Transverse colon (tissue), 4 donors: ENCODE results near the gene RAB30. TPM values are rescaled to one million over a fixed set of nuclear protein-coding genes. Genes with fewer than 3 reads are reported as not detected.
A peak's percentile ranks its signal among the peaks of the same experiment; 100 is the strongest.

Experiments used
- DNase-seq: peaks from one replicate; pipeline ENCODE4 v3.0.0-alpha.2; 2019
- H3K27ac ChIP-seq, 4 donors: fragments of 200-600 bp; sonication (generic); 2 replicates each; pipeline ENCODE4 v1.5.1; 2016 to 2018; ENCODE audit warnings: inconsistent platforms in 4 of 4
- H3K27me3 ChIP-seq: fragments of 200-600 bp; sonication (generic); 2 replicates; pipeline ENCODE4 v1.5.1; 2017; ENCODE audit warnings: inconsistent platforms
- H3K36me3 ChIP-seq, 4 donors: fragments of 200-600 bp; sonication (generic); 2 replicates each; pipeline ENCODE4 v1.5.1; 2017 to 2019; ENCODE audit warnings: inconsistent platforms in 4 of 4
- H3K4me1 ChIP-seq, 4 donors: fragments of 200-600 bp; sonication (generic); 2 replicates each; pipeline ENCODE4 v1.5.1; 2017 to 2020; ENCODE audit warnings: inconsistent platforms in 4 of 4
- H3K4me3 ChIP-seq, 4 donors: fragments of 200-600 bp; sonication (generic); 1 replicate in 1 of 4; 2 replicates in 3 of 4; pipeline versions ENCODE4 v1.5.1 to v1.6.1; 2017 to 2019; ENCODE audit warnings: inconsistent platforms in 4 of 4
- H3K9me3 ChIP-seq, 2 donors: fragments of 200-600 bp; sonication (generic); 2 replicates each; pipeline ENCODE4 v1.5.1; 2017 to 2019; ENCODE audit warnings: inconsistent platforms in 2 of 2
- CTCF ChIP-seq, 5 experiments: fragments of 200-600 bp in 3 of 5; fragments of 450-650 bp in 2 of 5; sonication (generic) in 3 of 5; IDR thresholded peaks; 1 replicate in 2 of 5; 2 replicates in 3 of 5; pipeline ENCODE4 v1.5.1; 2016 to 2017; ENCODE audit warnings: antibody characterized with exemption in 5 of 5, inconsistent platforms in 3 of 5, mild to moderate bottlenecking in 2 of 5, moderate library complexity in 1 of 5
- EP300 ChIP-seq: sonication (generic); formaldehyde crosslinking; IDR thresholded peaks from one replicate; pipeline ENCODE4 v1.6.1; 2017; ENCODE audit warnings: antibody characterized with exemption, low read depth
- POLR2A ChIP-seq: fragments of 450-650 bp; IDR thresholded peaks from one replicate; pipeline ENCODE4 v1.6.1; 2016; ENCODE audit warnings: antibody characterized with exemption, mild to moderate bottlenecking, moderate library complexity
- POLR2AphosphoS5 ChIP-seq, 3 donors: sonication (generic); formaldehyde crosslinking; IDR thresholded peaks; one replicate each; pipeline ENCODE4 v1.6.1; 2016; ENCODE audit warnings: antibody characterized with exemption in 3 of 3
- WGBS, 2 donors: methylation state at CpG; one replicate each; pipeline ENCODE4 v1.1.5; 2018; ENCODE audit warnings: low coverage in 1 of 2; 5-methylcytosine and 5-hydroxymethylcytosine counted together
- in situ Hi-C, 4 donors: fragments of 200-750 bp; cut with MboI; loops; one replicate each; pipeline versions ENCODE4 v1.15.0 to v1.15.1; 2017; ENCODE audit warnings: low sequenced_read_pairs in 3 of 4, low pct_ligation_motif_present in 1 of 4, low pct_unique_long_range_greater_than_20kb in 1 of 4
- intact Hi-C: fragments of 100-400 bp; cut with DNase I; formaldehyde crosslinking; loops from one replicate; pipeline ENCODE4 v1.15.1; 2023; ENCODE audit warnings: low total_unique reads
- total RNA-seq, 4 donors: library from RNA; depleted of rRNA; stranded (reverse); fragments of >200 nt; gene quantifications; one replicate each; pipeline ENCODE4 v1.1.0, GENCODE V29; 2016

The RAB30 gene
- total RNA-seq, 4 donors from 2014 or later, result 2.2 to 29.9 (median 14.5) TPM

- 98 to 100% methylated on average over 1 to 3 of the region's 3 CpGs for WGBS, 2 donors
- H3K9me3 ChIP-seq, result no peaks in the 10 kb centered on the region
- intact Hi-C loops (no loop called here), in situ Hi-C loops (no loop called here)
- no peaks in the 10 kb centered on the region for H3K27me3 ChIP-seq
- peaks cover 4 to 29% (median 5%) of the 10 kb centered on the region in 4 donors for H3K4me1 ChIP-seq
- H3K36me3 ChIP-seq, result no peaks in the 10 kb centered on the region
- DNase-seq, result no peak
- TF ChIP-seq CTCF (IDR thresholded peaks at IDR 0.05), result no peak
- no peak for TF ChIP-seq POLR2A
- TF ChIP-seq EP300, result no peak
- no peak for TF ChIP-seq POLR2AphosphoS5 (IDR thresholded peaks at IDR 0.05)
- H3K4me3 ChIP-seq, result no peak overlapping the region
- H3K27ac ChIP-seq, result peak overlapping the region in 1 of 4 donors; percentile 2
Measured at GRCh38 chr11:83116015-83116641, 44.4 kb upstream of the RAB30 start.

GRCh38 chr11:83115551-83115950 lies 43.9 kb upstream of the RAB30 start:
- in situ Hi-C loops, result no loop called here
- 69% methylated on average over 5 of the region's 5 CpGs; no CpG with 5 or more reads in 1 of the 2 donors for WGBS, 2 donors
- Histone ChIP-seq H3K9me3 (no peaks in the 10 kb centered on the region), H3K36me3 (no peaks in the 10 kb centered on the region), H3K27me3 (no peaks in the 10 kb centered on the region), H3K4me1 (peaks cover 4 to 29% (median 5%) of the 10 kb centered on the region in 4 donors), H3K4me3 (no peak overlapping the region), H3K27ac (peak overlapping the region in 1 of 4 donors; percentile 2)
- intact Hi-C loops, result no loop called here
- DNase-seq, result peak; percentile 12
- TF ChIP-seq EP300, result no peak
- no peak for TF ChIP-seq CTCF (IDR thresholded peaks at IDR 0.05)
- TF ChIP-seq POLR2A, result no peak
- TF ChIP-seq POLR2AphosphoS5 (IDR thresholded peaks at IDR 0.05), result no peak

- H3K4me1 ChIP-seq, result peaks cover 4 to 29% (median 5%) of the 10 kb centered on the region in 4 donors
- no peak for DNase-seq
- no peaks in the 10 kb centered on the region for H3K9me3 ChIP-seq
- in situ Hi-C loops, result no loop called here
- no peak overlapping the region for H3K4me3 ChIP-seq
- peak overlapping the region in 1 of 4 donors; percentile 2 for H3K27ac ChIP-seq
- 81% methylated on average over 3 of the region's 3 CpGs; no CpG with 5 or more reads in 1 of the 2 donors for WGBS, 2 donors
- intact Hi-C loops, result no loop called here
- TF ChIP-seq POLR2AphosphoS5 (IDR thresholded peaks at IDR 0.05) (no peak), EP300 (no peak)
- H3K36me3 ChIP-seq, result no peaks in the 10 kb centered on the region
- no peaks in the 10 kb centered on the region for H3K27me3 ChIP-seq
Measured at GRCh38 chr11:83115026-83115425, 43.3 kb upstream of the RAB30 start.

GRCh38 chr11:83112886-83113285 lies 41.2 kb upstream of the RAB30 start:
- intact Hi-C loops (no loop called here), in situ Hi-C loops (no loop called here)
- no peak overlapping the region for H3K4me3 ChIP-seq
- 67 to 86% methylated on average over 2 of the region's 2 CpGs for WGBS, 2 donors
- no peaks in the 10 kb centered on the region for H3K27me3 ChIP-seq
- no peaks in the 10 kb centered on the region for H3K9me3 ChIP-seq
- DNase-seq, result no peak
- H3K27ac ChIP-seq, result no peak overlapping the region
- peaks cover 0 to 18% (median 3%) of the 10 kb centered on the region in 4 donors for H3K4me1 ChIP-seq
- TF ChIP-seq EP300 (no peak), POLR2AphosphoS5 (IDR thresholded peaks at IDR 0.05) (no peak), POLR2A (no peak), CTCF (IDR thresholded peaks at IDR 0.05) (no peak)
- no peaks in the 10 kb centered on the region for H3K36me3 ChIP-seq
